Astrocyte (in vitro differentiated cells and primary cell): ENCODE measurements around the gene ARHGEF17. TPM values are rescaled to one million over a fixed set of nuclear protein-coding genes. Genes with fewer than 3 reads are reported as not detected.

Experiments
- DNase-seq: peaks from one replicate; pipeline ENCODE4 v3.0.0-alpha.2; 2010; ENCODE audit warnings: low read depth
- FAIRE-seq: peaks from 2 replicates; lab custom pipeline; 2011; peaks lifted over from hg19 to GRCh38; lab: Jason Lieb, UNC
- H2AFZ ChIP-seq: 2 replicates; pipeline ENCODE4 v1.6.0; 2012; ENCODE audit warnings: low read depth, low read length, inconsistent platforms
- H3K27ac ChIP-seq: 2 replicates; pipeline ENCODE4 v1.5.1; 2011; ENCODE audit warnings: low read depth, low read length, inconsistent platforms
- H3K27me3 ChIP-seq: 2 replicates; pipeline ENCODE4 v1.6.0; 2011; ENCODE audit warnings: low read length, inconsistent platforms; ENCODE audit not compliant: insufficient read depth
- H3K36me3 ChIP-seq: 2 replicates; pipeline ENCODE4 v1.5.1; 2011; ENCODE audit warnings: low read length, inconsistent platforms; ENCODE audit not compliant: insufficient read depth
- H3K4me1 ChIP-seq: 2 replicates; pipeline ENCODE4 v1.5.1; 2011; ENCODE audit warnings: low read length, inconsistent platforms; ENCODE audit not compliant: insufficient read depth
- H3K4me2 ChIP-seq: 2 replicates; pipeline ENCODE4 v1.6.0; 2012; ENCODE audit warnings: low read length, inconsistent platforms
- H3K4me3 ChIP-seq: 2 replicates; pipeline ENCODE4 v1.5.1; 2011; ENCODE audit warnings: low read depth, mild to moderate bottlenecking, low read length, inconsistent platforms; ENCODE audit not compliant: insufficient read depth
- H3K79me2 ChIP-seq: 2 replicates; pipeline ENCODE4 v1.6.0; 2012; ENCODE audit warnings: mild to moderate bottlenecking, low read length, inconsistent platforms; ENCODE audit not compliant: insufficient read depth
- H3K9ac ChIP-seq: 2 replicates; pipeline ENCODE4 v1.6.0; 2012; ENCODE audit warnings: mild to moderate bottlenecking, low read length, inconsistent platforms
- H3K9me3 ChIP-seq: 2 replicates; pipeline ENCODE4 v1.5.1; 2012; ENCODE audit warnings: low read depth, mild to moderate bottlenecking, low read length, inconsistent platforms; ENCODE audit not compliant: insufficient read depth
- H4K20me1 ChIP-seq: 2 replicates; pipeline ENCODE4 v1.6.0; 2012; ENCODE audit warnings: low read length, inconsistent platforms; ENCODE audit not compliant: insufficient read depth
- H3K27ac Mint-ChIP-seq: one replicate; pipeline ENCODE4 v1.8.0; 2021; ENCODE audit warnings: mild to moderate bottlenecking, mixed read lengths; ENCODE audit not compliant: unreplicated experiment
- H3K27me3 Mint-ChIP-seq: one replicate; pipeline ENCODE4 v1.8.0; 2021; ENCODE audit warnings: low read depth, mixed read lengths; ENCODE audit not compliant: unreplicated experiment
- H3K36me3 Mint-ChIP-seq: one replicate; pipeline ENCODE4 v1.8.0; 2021; ENCODE audit warnings: low read depth, mixed read lengths; ENCODE audit not compliant: unreplicated experiment
- H3K4me1 Mint-ChIP-seq: one replicate; pipeline ENCODE4 v1.8.0; 2021; ENCODE audit warnings: low read depth, mixed read lengths; ENCODE audit not compliant: unreplicated experiment
- H3K4me3 Mint-ChIP-seq: one replicate; pipeline ENCODE4 v1.8.0; 2021; ENCODE audit warnings: mild to moderate bottlenecking, moderate library complexity, mixed read lengths; ENCODE audit not compliant: unreplicated experiment
- H3K9me3 Mint-ChIP-seq: one replicate; pipeline ENCODE4 v1.8.0; 2021; ENCODE audit warnings: mild to moderate bottlenecking, mixed read lengths; ENCODE audit not compliant: unreplicated experiment
- EZH2 ChIP-seq: IDR thresholded peaks from 2 replicates; pipeline ENCODE4 v1.6.1; 2012; ENCODE audit warnings: mild to moderate bottlenecking, low read length, inconsistent platforms; ENCODE audit not compliant: insufficient read depth
- total RNA-seq: library from RNA; stranded (reverse); gene quantifications from 2 replicates; pipeline ENCODE4 v1.2.1, GENCODE V29; 2021
- TF ChIP-seq, protein P1 (sequence below): IDR thresholded peaks from 2 replicates; pipeline ENCODE4 v1.5.1; 2011; ENCODE audit warnings: low read depth, mild to moderate bottlenecking, inconsistent platforms, low read length, moderate library complexity; ENCODE audit not compliant: insufficient read depth

ARHGEF17 gene
- total RNA-seq, 1 donor from 2014 or later = 66.4 TPM

- H3K36me3 Mint-ChIP-seq = peaks cover 20% of the 10 kb centered on the region
- no peak for FAIRE-seq
These were observed 52.8 kb downstream of the ARHGEF17 start for GRCh38 chr11:73360743-73361369.

DNA sequence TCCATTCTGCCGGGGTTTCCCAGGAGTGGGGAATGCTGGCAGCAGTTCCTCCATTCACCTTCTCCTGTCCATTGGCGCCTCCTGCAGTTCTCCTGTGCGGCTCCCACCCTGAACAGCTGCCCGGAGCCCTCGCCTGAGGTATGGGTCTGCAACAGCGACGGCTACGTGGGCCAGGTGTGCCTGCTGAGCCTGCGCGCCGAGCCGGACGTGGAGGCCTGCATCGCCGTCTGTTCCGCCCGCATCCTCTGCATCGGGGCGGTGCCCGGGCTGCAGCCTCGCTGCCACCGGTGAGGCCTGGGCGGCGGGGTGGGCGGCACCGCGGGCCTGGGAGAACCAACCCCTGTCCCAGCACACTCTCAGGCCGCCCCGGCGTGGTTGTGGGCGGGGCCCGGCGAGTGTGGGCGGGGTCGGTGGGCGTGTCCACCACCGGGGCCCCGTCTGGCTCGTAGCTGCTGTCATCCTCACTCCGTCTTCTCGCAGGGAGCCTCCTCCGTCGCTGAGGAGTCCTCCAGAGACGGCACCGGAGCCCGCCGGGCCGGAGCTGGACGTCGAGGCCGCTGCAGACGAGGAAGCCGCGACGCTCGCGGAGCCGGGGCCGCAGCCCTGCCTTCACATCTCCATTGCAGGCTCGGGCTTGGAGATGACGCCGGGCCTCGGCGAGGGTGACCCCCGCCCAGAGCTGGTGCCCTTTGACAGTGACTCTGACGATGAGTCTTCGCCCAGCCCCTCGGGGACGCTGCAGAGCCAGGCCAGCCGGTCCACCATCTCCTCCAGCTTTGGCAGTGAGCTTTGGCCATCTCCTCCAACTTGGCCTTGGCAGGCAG, 54.1 kb downstream of the ARHGEF17 start:
- H4K20me1 ChIP-seq = peaks cover 27% of the 10 kb centered on the region
- no peak overlapping the region for H3K4me3 ChIP-seq
- no peak overlapping the region for H2AFZ ChIP-seq
- H3K36me3 ChIP-seq = peaks cover 40% of the 10 kb centered on the region
- Mint-ChIP-seq H3K4me3 (no peak overlapping the region), H3K36me3 (peaks cover 22% of the 10 kb centered on the region), H3K9me3 (no peaks in the 10 kb centered on the region), H3K4me1 (no peaks in the 10 kb centered on the region), H3K27me3 (no peaks in the 10 kb centered on the region), H3K27ac (no peak overlapping the region)
- FAIRE-seq (no peak), DNase-seq (no peak)
- H3K4me1 ChIP-seq = no peaks in the 10 kb centered on the region
- no peak overlapping the region for H3K4me2 ChIP-seq
- no peak overlapping the region for H3K27ac ChIP-seq
- H3K9ac ChIP-seq = no peak overlapping the region
- no peaks in the 10 kb centered on the region for H3K9me3 ChIP-seq
- no peaks in the 10 kb centered on the region for H3K79me2 ChIP-seq
- TF ChIP-seq, protein P1, sequence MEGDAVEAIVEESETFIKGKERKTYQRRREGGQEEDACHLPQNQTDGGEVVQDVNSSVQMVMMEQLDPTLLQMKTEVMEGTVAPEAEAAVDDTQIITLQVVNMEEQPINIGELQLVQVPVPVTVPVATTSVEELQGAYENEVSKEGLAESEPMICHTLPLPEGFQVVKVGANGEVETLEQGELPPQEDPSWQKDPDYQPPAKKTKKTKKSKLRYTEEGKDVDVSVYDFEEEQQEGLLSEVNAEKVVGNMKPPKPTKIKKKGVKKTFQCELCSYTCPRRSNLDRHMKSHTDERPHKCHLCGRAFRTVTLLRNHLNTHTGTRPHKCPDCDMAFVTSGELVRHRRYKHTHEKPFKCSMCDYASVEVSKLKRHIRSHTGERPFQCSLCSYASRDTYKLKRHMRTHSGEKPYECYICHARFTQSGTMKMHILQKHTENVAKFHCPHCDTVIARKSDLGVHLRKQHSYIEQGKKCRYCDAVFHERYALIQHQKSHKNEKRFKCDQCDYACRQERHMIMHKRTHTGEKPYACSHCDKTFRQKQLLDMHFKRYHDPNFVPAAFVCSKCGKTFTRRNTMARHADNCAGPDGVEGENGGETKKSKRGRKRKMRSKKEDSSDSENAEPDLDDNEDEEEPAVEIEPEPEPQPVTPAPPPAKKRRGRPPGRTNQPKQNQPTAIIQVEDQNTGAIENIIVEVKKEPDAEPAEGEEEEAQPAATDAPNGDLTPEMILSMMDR = no peak
- no peak for TF ChIP-seq EZH2
- no peaks in the 10 kb centered on the region for H3K27me3 ChIP-seq

More at GRCh38 chr11:73360743-73361369, 52.8 kb downstream of the ARHGEF17 start:
- no peak overlapping the region for H3K4me2 ChIP-seq
- no peaks in the 10 kb centered on the region for H3K4me1 Mint-ChIP-seq
- no peak overlapping the region for H3K27ac Mint-ChIP-seq
- H3K36me3 ChIP-seq = peaks cover 33% of the 10 kb centered on the region
- no peaks in the 10 kb centered on the region for H3K9me3 Mint-ChIP-seq
- no peak for TF ChIP-seq EZH2
- TF ChIP-seq, protein P1 = no peak
- H3K9ac ChIP-seq = no peak overlapping the region
- no peaks in the 10 kb centered on the region for H3K4me1 ChIP-seq
- no peak overlapping the region for H2AFZ ChIP-seq
- no peak overlapping the region for H3K4me3 ChIP-seq
- no peak overlapping the region for H3K4me3 Mint-ChIP-seq
- H3K27me3 Mint-ChIP-seq = no peaks in the 10 kb centered on the region
- no peaks in the 10 kb centered on the region for H3K9me3 ChIP-seq
- H3K27ac ChIP-seq = no peak overlapping the region
- no peaks in the 10 kb centered on the region for H3K27me3 ChIP-seq
- H4K20me1 ChIP-seq = peaks cover 31% of the 10 kb centered on the region
- DNase-seq = no peak
- H3K79me2 ChIP-seq = no peaks in the 10 kb centered on the region
